Endothelial cell of umbilical vein (primary cell): Measurements from ENCODE around the gene PPM1F. TPM values are rescaled to one million over a fixed set of nuclear protein-coding genes. Genes with fewer than 3 reads are reported as not detected.
A peak's percentile ranks its signal among the peaks of the same experiment; 100 is the strongest.

ENCODE experiments used
- BruUV-seq: library from RNA; stranded (reverse); fragments of 400-500 nt; replicated peaks from 2 replicates; lab custom pipeline; 2021; lab: Mats Ljungman, UMichigan
- CTCF ChIA-PET: fragments of 300-600, 350-600 bp; sonication (Branson Sonifier 250); formaldehyde crosslinking; loops from one replicate; lab custom pipeline; 2021; ENCODE audit warnings: antibody characterized with exemption, inconsistent platforms; lab: Charles Lee
- POLR2A ChIA-PET: fragments of 300-600, 350-600 bp; sonication (Branson Sonifier 250); formaldehyde crosslinking; loops from one replicate; lab custom pipeline; 2021; ENCODE audit warnings: antibody characterized with exemption, inconsistent platforms; lab: Charles Lee
- DNase-seq: peaks from one replicate; pipeline ENCODE4 v3.0.0-alpha.2; 2011; ENCODE audit warnings: low read depth, low spot score
- FAIRE-seq: peaks from 2 replicates; lab custom pipeline; 2011; peaks lifted over from hg19 to GRCh38; lab: Jason Lieb, UNC
- H2AFZ ChIP-seq: 2 replicates; pipeline ENCODE4 v1.6.0; 2012; ENCODE audit warnings: low read depth, low read length, control low read depth, inconsistent platforms
- H3K27ac ChIP-seq: 2 replicates; pipeline ENCODE4 v1.5.1; 2011; ENCODE audit warnings: low read depth, mild to moderate bottlenecking, control low read depth, low read length, moderate library complexity; ENCODE audit not compliant: insufficient read depth
- H3K27me3 ChIP-seq, 2 experiments: 2 replicates each; pipeline versions ENCODE4 v1.6.0 to v1.6.1; 2011; ENCODE audit warnings: low read length in 2 of 2, mixed read lengths in 1 of 2; ENCODE audit not compliant: control insufficient read depth in 2 of 2, insufficient read depth in 2 of 2
- H3K36me3 ChIP-seq, 2 experiments: 2 replicates in 1 of 2; 3 replicates in 1 of 2; pipeline ENCODE4 v1.5.1; 2011; ENCODE audit warnings: low read length in 2 of 2, mild to moderate bottlenecking in 1 of 2, moderate library complexity in 1 of 2; ENCODE audit not compliant: control insufficient read depth in 2 of 2, insufficient read depth in 2 of 2; ENCODE audit errors: extremely low read depth in 1 of 2
- H3K4me1 ChIP-seq: 3 replicates; pipeline ENCODE4 v1.5.1; 2011; ENCODE audit warnings: mild to moderate bottlenecking, low read length; ENCODE audit not compliant: control insufficient read depth, insufficient read depth; ENCODE audit errors: extremely low read depth
- H3K4me2 ChIP-seq: 2 replicates; pipeline ENCODE4 v1.6.1; 2011; ENCODE audit warnings: low read length, control low read depth, mixed read lengths; ENCODE audit not compliant: insufficient read depth
- H3K4me3 ChIP-seq, 3 experiments: fragments of 200-600 bp in 1 of 3; sonication (generic), shearing (Covaris generic) in 1 of 3; replicated peaks in 1 of 3; 2 replicates each; pipeline ENCODE4 v1.5.1; 2011 to 2016; ENCODE audit warnings: control low read depth in 3 of 3, low read length in 3 of 3, mild to moderate bottlenecking in 2 of 3, inconsistent platforms in 1 of 3, low read depth in 1 of 3, moderate library complexity in 1 of 3; ENCODE audit not compliant: insufficient read depth in 1 of 3
- H3K79me2 ChIP-seq: 2 replicates; pipeline ENCODE4 v1.6.0; 2012; ENCODE audit warnings: low read length, inconsistent platforms; ENCODE audit not compliant: control insufficient read depth, insufficient read depth
- H3K9ac ChIP-seq: replicated peaks from 2 replicates; pipeline ENCODE3; 2011; ENCODE audit warnings: low read length, control low read depth; ENCODE audit not compliant: insufficient read depth; ENCODE audit errors: extremely low read depth
- H3K9me1 ChIP-seq: replicated peaks from 3 replicates; pipeline ENCODE4 v1.6.0; 2011; ENCODE audit warnings: mild to moderate bottlenecking, low read length; ENCODE audit not compliant: control insufficient read depth, insufficient read depth; ENCODE audit errors: extremely low read depth
- H3K9me3 ChIP-seq: replicated peaks from 2 replicates; pipeline ENCODE4 v1.5.1; 2012; ENCODE audit warnings: low read length, inconsistent platforms; ENCODE audit not compliant: control insufficient read depth, insufficient read depth
- H4K20me1 ChIP-seq: replicated peaks from 2 replicates; pipeline ENCODE3; 2011; ENCODE audit warnings: mild to moderate bottlenecking, low read length; ENCODE audit not compliant: control insufficient read depth, insufficient read depth; ENCODE audit errors: extremely low read depth
- JUN ChIP-seq: IDR thresholded peaks from 2 replicates; pipeline ENCODE4 v1.6.1; 2011; ENCODE audit warnings: borderline replicate concordance, low read depth; ENCODE audit not compliant: insufficient read length, insufficient read depth
- POLR2A ChIP-seq: IDR thresholded peaks from 2 replicates; pipeline ENCODE4 v1.6.1; 2012; ENCODE audit warnings: low read depth, mild to moderate bottlenecking, control low read depth, low read length
- POLR2AphosphoS5 ChIP-seq: IDR thresholded peaks from 2 replicates; pipeline ENCODE4 v1.6.1; 2012; ENCODE audit warnings: low read depth, mild to moderate bottlenecking, control low read depth, low read length, moderate library complexity; ENCODE audit not compliant: insufficient read depth
- dilution Hi-C: fragments of 300-500 bp; cut with MboI; formaldehyde crosslinking; loops from one replicate; pipeline ENCODE4 v1.15.0; 2019; ENCODE audit warnings: low sequenced_read_pairs; ENCODE audit not compliant: extremely low pct_ligation_motif_present
- intact Hi-C: fragments of 100-400 bp; cut with micrococcal nuclease; formaldehyde crosslinking; loops from one replicate; pipeline ENCODE4 v1.10.0; 2022
- polyA plus RNA-seq, 4 experiments: library from polyadenylated mRNA; depleted of rRNA in 3 of 4; stranded (reverse) in 3 of 4; unstranded in 1 of 4; fragments of >200 nt; gene quantifications; 2 replicates each; pipeline versions ENCODE4 v1.2.1 to v1.2.3, GENCODE V29; 2011 to 2012; ENCODE audit warnings: missing spikeins in 1 of 4
- total RNA-seq: library from RNA; stranded (reverse); gene quantifications from 2 replicates; pipeline ENCODE4 v1.2.3, GENCODE V29; 2021

Gene PPM1F
- total and polyA plus RNA-seq, 2 donors (not counting 3 experiments of a cell fraction or from before 2014, with no cell fraction given) = 107 to 178 TPM

GRCh38 chr22:21960200-21961126 is 7.8 kb upstream of the PPM1F start:
- no peak for FAIRE-seq
- Histone ChIP-seq H3K4me1 (no peaks in the 10 kb centered on the region), H3K27me3 (no peaks in the 10 kb centered on the region), H3K4me3 (no peak overlapping the region), H3K36me3 (peaks cover 6 to 38% of the 10 kb centered on the region in 2 experiments), H3K9ac (no peak overlapping the region), H3K9me3 (no peaks in the 10 kb centered on the region), H4K20me1 (no peaks in the 10 kb centered on the region), H3K79me2 (no peaks in the 10 kb centered on the region), H2AFZ (no peak overlapping the region), H3K9me1 (no peaks in the 10 kb centered on the region), H3K27ac (no peak overlapping the region), H3K4me2 (no peak overlapping the region)
- ChIA-PET POLR2A (no interaction called here), CTCF (interaction anchor here (1.3 to 3.3 kb wide), 3 partner anchors 12 to 22 kb away, joined by 4 to 15 read pairs (median 7); no protein-coding TSS in a partner anchor)
- no peak for TF ChIP-seq POLR2AphosphoS5
- no TSS peak for BruUV-seq
- intact Hi-C loops = no loop called here
- DNase-seq = no peak
- dilution Hi-C loops = no loop called here

- no peak for DNase-seq
- peak; percentile 33 for TF ChIP-seq POLR2A
- TF ChIP-seq JUN = no peak
- intact Hi-C loops (no loop called here), dilution Hi-C loops (no loop called here)
- Histone ChIP-seq H3K27me3 (no peaks in the 10 kb centered on the region), H3K4me2 (no peak overlapping the region), H4K20me1 (no peaks in the 10 kb centered on the region), H3K9me1 (no peaks in the 10 kb centered on the region), H2AFZ (no peak overlapping the region), H3K9ac (no peak overlapping the region), H3K4me1 (no peaks in the 10 kb centered on the region), H3K9me3 (no peaks in the 10 kb centered on the region), H3K4me3 (no peak overlapping the region), H3K27ac (no peak overlapping the region), H3K36me3 (peaks cover 4 to 33% of the 10 kb centered on the region in 2 experiments), H3K79me2 (no peaks in the 10 kb centered on the region)
- POLR2A ChIA-PET = no interaction called here
- BruUV-seq = no TSS peak
- FAIRE-seq = no peak
- CTCF ChIA-PET = interaction anchor here (1.3 to 2.1 kb wide), 3 partner anchors 12 to 21 kb away, joined by 4 to 7 read pairs (median 6); no protein-coding TSS in a partner anchor
Observed at GRCh38 chr22:21959274-21960074, 6.8 kb upstream of the PPM1F start.
